MCF 10A (cell line): ENCODE measurements around the gene TRAF7. TPM values are rescaled to one million over a fixed set of nuclear protein-coding genes. Genes with fewer than 3 reads are reported as not detected.

ENCODE experiments used
- BruUV-seq: library from RNA; stranded (reverse); fragments of 400-500 nt; replicated peaks from 2 replicates; lab custom pipeline; 2021; lab: Mats Ljungman, UMichigan
- CTCF ChIA-PET: fragments of 300-600 bp; sonication (Branson Sonifier 250); formaldehyde crosslinking; extraction: SDS; loops from one replicate; lab custom pipeline; 2021; ENCODE audit warnings: antibody characterized with exemption, inconsistent platforms; lab: Yijun Ruan, JAX
- POLR2A ChIA-PET: fragments of 300-600, 350-650 bp; sonication (Branson Sonifier 250); formaldehyde crosslinking; extraction: SDS; loops from one replicate; lab custom pipeline; 2020; ENCODE audit warnings: antibody characterized with exemption, inconsistent platforms; lab: Yijun Ruan, JAX
- DNase-seq: peaks from one replicate; pipeline ENCODE4 v3.0.0-alpha.2; 2018; ENCODE audit not compliant: unreplicated experiment
- H3K27ac Mint-ChIP-seq: one replicate; pipeline ENCODE4 v1.8.0; 2022; ENCODE audit warnings: mild to moderate bottlenecking, low read depth, mixed read lengths; ENCODE audit not compliant: unreplicated experiment
- H3K27me3 Mint-ChIP-seq: one replicate; pipeline ENCODE4 v1.8.0; 2022; ENCODE audit warnings: mixed read lengths; ENCODE audit not compliant: insufficient read depth, unreplicated experiment
- H3K36me3 Mint-ChIP-seq: one replicate; pipeline ENCODE4 v1.8.0; 2022; ENCODE audit warnings: mild to moderate bottlenecking, moderate library complexity, mixed read lengths; ENCODE audit not compliant: insufficient read depth, unreplicated experiment
- H3K4me1 Mint-ChIP-seq: one replicate; pipeline ENCODE4 v1.8.0; 2022; ENCODE audit warnings: mixed read lengths; ENCODE audit not compliant: insufficient read depth, unreplicated experiment
- H3K4me3 Mint-ChIP-seq: one replicate; pipeline ENCODE4 v1.8.0; 2022; ENCODE audit warnings: mild to moderate bottlenecking, moderate library complexity, mixed read lengths; ENCODE audit not compliant: unreplicated experiment
- H3K9me3 Mint-ChIP-seq: one replicate; pipeline ENCODE4 v1.8.0; 2022; ENCODE audit warnings: mixed read lengths; ENCODE audit not compliant: unreplicated experiment
- CTCF ChIP-seq: fragments of 200-600 bp; IDR thresholded peaks from one replicate; pipeline ENCODE4 v1.8.0; 2022; ENCODE audit warnings: antibody characterized with exemption, mild to moderate bottlenecking; ENCODE audit not compliant: unreplicated experiment
- intact Hi-C: fragments of 100-400 bp; cut with micrococcal nuclease; formaldehyde crosslinking; loops from 2 replicates; pipeline ENCODE4 v1.14.1; 2022
- total RNA-seq: library from RNA; stranded (reverse); gene quantifications from 2 replicates; pipeline ENCODE4 v1.2.3, GENCODE V29; 2022

The TRAF7 gene
- total RNA-seq, 1 experiment from 2014 or later: 98.6 TPM

- TF ChIP-seq CTCF: no peak
Observed at GRCh38 chr16:2196162-2196980, 40.8 kb downstream of the TRAF7 start, which contains the start of gene CASKIN1. TSS of gene CASKIN1 (minus strand) at chr16:2196605. CDS start at chr16:2196432, 173 bp downstream.

GRCh38 chr16:2196981-2197511 lies 41.5 kb downstream of the TRAF7 start:
- DNase-seq: no peak
- intact Hi-C loops: no loop called here
- no peaks in the 10 kb centered on the region for H3K27me3 Mint-ChIP-seq
- CTCF ChIA-PET: interaction anchor here (0.6 to 0.7 kb wide), 2 partner anchors 304 to 484 kb away, joined by 4 read pairs; no protein-coding TSS in a partner anchor
- no peaks in the 10 kb centered on the region for H3K4me1 Mint-ChIP-seq
- no peak for TF ChIP-seq CTCF
- no peak overlapping the region for H3K27ac Mint-ChIP-seq
- H3K4me3 Mint-ChIP-seq: peak overlapping the region; percentile 33
- POLR2A ChIA-PET: interaction anchor here (1.2 to 1.6 kb wide), 2 partner anchors 18 to 42 kb away, joined by 3 to 6 read pairs; partner anchors contain the start of genes PGP and TRAF7
- no TSS peak for BruUV-seq
- no peaks in the 10 kb centered on the region for H3K36me3 Mint-ChIP-seq
- no peaks in the 10 kb centered on the region for H3K9me3 Mint-ChIP-seq

More at GRCh38 chr16:2196162-2196980, 40.8 kb downstream of the TRAF7 start, which contains the start of gene CASKIN1:
- Mint-ChIP-seq H3K27ac (no peak within 1 kb of the TSS), H3K4me3 (peak within 1 kb of the TSS; percentile 33), H3K27me3 (no peaks in the 10 kb centered on the region), H3K36me3 (no peaks in the 10 kb centered on the region), H3K4me1 (no peaks in the 10 kb centered on the region), H3K9me3 (no peaks in the 10 kb centered on the region)
- intact Hi-C loops: no loop called here
- BruUV-seq: no TSS peak
- DNase-seq: no peak
- CTCF ChIA-PET: interaction anchor here (0.6 to 2.1 kb wide), 3 partner anchors 55 to 485 kb away, joined by 4 to 7 read pairs (median 7); partner anchors contain the start of gene ECI1
- POLR2A ChIA-PET: interaction anchor here (1.2 to 2.3 kb wide), 3 partner anchors 18 to 55 kb away, joined by 3 to 14 read pairs (median 6); partner anchors contain the start of genes ECI1, PGP and TRAF7

GRCh38 chr16:2197765-2198164 lies 42.2 kb downstream of the TRAF7 start:
- no peak for TF ChIP-seq CTCF
- no peak overlapping the region for H3K27ac Mint-ChIP-seq
- no peaks in the 10 kb centered on the region for H3K27me3 Mint-ChIP-seq
- BruUV-seq: no TSS peak
- H3K4me3 Mint-ChIP-seq: no peak overlapping the region
- POLR2A ChIA-PET: interaction anchor here (0.7 to 1.6 kb wide), 3 partner anchors 17 to 53 kb away, joined by 3 to 4 read pairs (median 3); partner anchors contain the start of gene PGP
- intact Hi-C loops: no loop called here
- no peaks in the 10 kb centered on the region for H3K9me3 Mint-ChIP-seq
- H3K4me1 Mint-ChIP-seq: no peaks in the 10 kb centered on the region
- CTCF ChIA-PET: interaction anchor here (0.7 kb wide), 1 partner anchor 303 kb away, joined by 4 read pairs; no protein-coding TSS in a partner anchor
- no peak for DNase-seq
- H3K36me3 Mint-ChIP-seq: no peaks in the 10 kb centered on the region

- CTCF ChIA-PET: no interaction called here
- no peak overlapping the region for H3K27ac Mint-ChIP-seq
- no TSS peak for BruUV-seq
Observed at GRCh38 chr16:2198283-2198682, 42.7 kb downstream of the TRAF7 start.

More at GRCh38 chr16:2198283-2198682, 42.7 kb downstream of the TRAF7 start:
- POLR2A ChIA-PET: interaction anchor here (0.7 to 1.0 kb wide), 2 partner anchors 47 to 52 kb away, joined by 3 to 4 read pairs; no protein-coding TSS in a partner anchor
- no peak overlapping the region for H3K4me3 Mint-ChIP-seq
- H3K36me3 Mint-ChIP-seq: no peaks in the 10 kb centered on the region
- no peak for TF ChIP-seq CTCF
- intact Hi-C loops: no loop called here
- no peaks in the 10 kb centered on the region for H3K27me3 Mint-ChIP-seq
- H3K4me1 Mint-ChIP-seq: no peaks in the 10 kb centered on the region
- DNase-seq: no peak
- H3K9me3 Mint-ChIP-seq: no peaks in the 10 kb centered on the region
